WTC11 (cell line): ENCODE data around the gene HSD11B1L. TPM values are rescaled to one million over a fixed set of nuclear protein-coding genes. Genes with fewer than 3 reads are reported as not detected.

ENCODE experiments used
- ATAC-seq: fragments of 200-7000 bp; cut with Tn5 transposase; 2 replicates; pipeline ENCODE4 v1.10.0; 2021; ENCODE audit warnings: mild to moderate bottlenecking, moderate library complexity
- CTCF ChIA-PET: fragments of 300-600 bp; sonication (Branson Sonifier 250); formaldehyde crosslinking; loops from one replicate; lab custom pipeline; 2021; ENCODE audit warnings: antibody characterized with exemption; lab: Charles Lee
- POLR2A ChIA-PET: fragments of 350-600 bp; sonication (Branson Sonifier 250); formaldehyde crosslinking; loops from one replicate; lab custom pipeline; 2021; ENCODE audit warnings: antibody characterized with exemption; lab: Charles Lee
- DNase-seq: peaks from one replicate; pipeline ENCODE4 v3.0.0; 2021; ENCODE audit warnings: low spot score
- H3K27ac Mint-ChIP-seq: 2 replicates; pipeline ENCODE4 v1.8.0; 2021; ENCODE audit warnings: mixed read lengths
- H3K27me3 Mint-ChIP-seq: 2 replicates; pipeline ENCODE4 v1.8.0; 2021; ENCODE audit warnings: low read depth, mild to moderate bottlenecking, moderate library complexity, mixed read lengths
- H3K36me3 Mint-ChIP-seq: 2 replicates; pipeline ENCODE4 v1.8.0; 2021; ENCODE audit warnings: mixed read lengths
- H3K4me1 Mint-ChIP-seq: 2 replicates; pipeline ENCODE4 v1.8.0; 2022; ENCODE audit warnings: mixed read lengths
- H3K4me3 Mint-ChIP-seq: 2 replicates; pipeline ENCODE4 v1.8.0; 2021; ENCODE audit warnings: mild to moderate bottlenecking, moderate library complexity, mixed read lengths
- H3K9me3 Mint-ChIP-seq: 2 replicates; pipeline ENCODE4 v1.8.0; 2021; ENCODE audit warnings: mixed read lengths
- ATF1 ChIP-seq: sonication (generic); formaldehyde crosslinking; IDR thresholded peaks from 2 replicates; pipeline ENCODE4 v1.8.1; 2023; ENCODE audit warnings: mild to moderate bottlenecking, moderate library complexity, missing genetic modification reagents
- HMGXB4 ChIP-seq: sonication (generic); formaldehyde crosslinking; IDR thresholded peaks from 2 replicates; pipeline ENCODE4 v1.8.1; 2023; ENCODE audit warnings: mild to moderate bottlenecking, moderate library complexity, missing genetic modification reagents
- JAZF1 ChIP-seq: fragments of 250-450 bp; sonication (Bioruptor Pico); IDR thresholded peaks from 2 replicates; pipeline ENCODE4 v1.9.0; 2021; ENCODE audit warnings: moderate library complexity, mild to moderate bottlenecking, inconsistent platforms
- STAT6 ChIP-seq: sonication (generic); formaldehyde crosslinking; conservative IDR thresholded peaks from 2 replicates; pipeline ENCODE4 v1.8.1; 2023; ENCODE audit warnings: mild to moderate bottlenecking, low read depth, missing genetic modification reagents, moderate library complexity
- ZBTB21 ChIP-seq: sonication (generic); formaldehyde crosslinking; IDR thresholded peaks from 2 replicates; pipeline ENCODE4 v1.8.1; 2023; ENCODE audit warnings: mild to moderate bottlenecking, missing genetic modification reagents, borderline replicate concordance
- ZNF121 ChIP-seq: sonication (generic); formaldehyde crosslinking; IDR thresholded peaks from 2 replicates; pipeline ENCODE4 v1.8.0; 2023; ENCODE audit warnings: missing genetic modification reagents
- ZNF281 ChIP-seq: sonication (generic); formaldehyde crosslinking; IDR thresholded peaks from 2 replicates; pipeline ENCODE4 v1.8.0; 2023; ENCODE audit warnings: mild to moderate bottlenecking, missing genetic modification reagents
- total RNA-seq: library from RNA; stranded (reverse); gene quantifications from 3 replicates; pipeline ENCODE4 v1.2.3, GENCODE V29; 2021
- TF ChIP-seq, protein P1 (sequence below): sonication (generic); formaldehyde crosslinking; IDR thresholded peaks from 2 replicates; pipeline ENCODE4 v1.8.0; 2022; ENCODE audit warnings: mild to moderate bottlenecking, missing genetic modification reagents
- TF ChIP-seq, protein P2 (sequence below): fragments of 250-450 bp; sonication (Bioruptor Pico); IDR thresholded peaks from 2 replicates; pipeline ENCODE4 v1.9.0; 2021; ENCODE audit warnings: moderate library complexity, mild to moderate bottlenecking, inconsistent platforms, borderline replicate concordance

Gene HSD11B1L
- total RNA-seq, 1 experiment from 2014 or later, result 11.8 TPM

GRCh38 chr19:5671600-5671999 lies 9.2 kb upstream of the HSD11B1L start (continued):
- TF ChIP-seq ZNF281, result no peak
- TF ChIP-seq, all 79 proteins: peak for 0

DNA sequence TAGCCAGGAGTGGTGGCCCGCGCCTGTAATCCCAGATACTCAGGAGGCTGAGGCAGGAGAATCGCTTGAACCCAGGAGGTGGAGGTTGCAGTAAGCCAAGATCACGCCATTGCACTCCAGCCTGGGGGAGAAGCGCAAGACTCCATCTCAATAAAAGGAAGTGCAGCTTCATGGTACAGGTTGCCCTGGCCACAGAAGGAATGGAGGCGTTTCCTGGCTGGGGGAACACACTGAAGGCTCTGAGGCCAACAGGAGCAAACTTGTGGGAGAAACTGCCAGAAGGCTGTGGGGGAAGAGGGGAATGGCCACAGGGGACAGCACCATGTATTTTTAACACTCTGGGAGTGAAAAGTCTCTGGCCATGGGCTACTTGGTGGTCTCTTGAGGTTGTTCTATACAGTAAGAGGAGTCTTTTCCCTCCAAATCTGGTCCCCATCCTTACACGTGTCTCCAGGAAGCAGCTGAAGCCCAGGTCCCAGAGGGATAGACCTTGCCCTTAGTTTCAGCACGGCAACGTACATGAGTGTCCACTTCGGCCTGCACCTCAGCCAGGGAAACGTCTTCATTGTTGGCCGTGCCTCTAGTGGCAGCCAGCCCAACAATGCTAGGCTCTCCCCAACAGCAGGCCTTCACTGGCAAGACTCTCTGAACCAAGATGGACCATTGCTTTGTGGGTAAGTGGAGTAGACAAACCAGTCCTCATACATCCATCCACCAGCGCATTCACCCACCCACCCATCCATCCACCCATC lies 7.9 kb upstream of the HSD11B1L start:
- POLR2A ChIA-PET, result no interaction called here

GRCh38 chr19:5673752-5674151 lies 7.1 kb upstream of the HSD11B1L start:
- no peak for ATAC-seq
- no peak for DNase-seq
- ChIA-PET POLR2A (no interaction called here), CTCF (no interaction called here)
- Mint-ChIP-seq H3K4me1 (0 out of 2 replicates have a peak, but pooled peaks cover 3% of the 10 kb centered on the region), H3K27me3 (no peaks in the 10 kb centered on the region), H3K36me3 (peaks cover 13% of the 10 kb centered on the region), H3K4me3 (no peak overlapping the region), H3K27ac (no peak overlapping the region), H3K9me3 (no peaks in the 10 kb centered on the region)
- TF ChIP-seq, protein P1, sequence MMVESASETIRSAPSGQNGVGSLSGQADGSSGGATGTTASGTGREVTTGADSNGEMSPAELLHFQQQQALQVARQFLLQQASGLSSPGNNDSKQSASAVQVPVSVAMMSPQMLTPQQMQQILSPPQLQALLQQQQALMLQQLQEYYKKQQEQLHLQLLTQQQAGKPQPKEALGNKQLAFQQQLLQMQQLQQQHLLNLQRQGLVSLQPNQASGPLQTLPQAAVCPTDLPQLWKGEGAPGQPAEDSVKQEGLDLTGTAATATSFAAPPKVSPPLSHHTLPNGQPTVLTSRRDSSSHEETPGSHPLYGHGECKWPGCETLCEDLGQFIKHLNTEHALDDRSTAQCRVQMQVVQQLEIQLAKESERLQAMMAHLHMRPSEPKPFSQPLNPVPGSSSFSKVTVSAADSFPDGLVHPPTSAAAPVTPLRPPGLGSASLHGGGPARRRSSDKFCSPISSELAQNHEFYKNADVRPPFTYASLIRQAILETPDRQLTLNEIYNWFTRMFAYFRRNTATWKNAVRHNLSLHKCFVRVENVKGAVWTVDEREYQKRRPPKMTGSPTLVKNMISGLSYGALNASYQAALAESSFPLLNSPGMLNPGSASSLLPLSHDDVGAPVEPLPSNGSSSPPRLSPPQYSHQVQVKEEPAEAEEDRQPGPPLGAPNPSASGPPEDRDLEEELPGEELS (CRISPR knock-in tag), result no peak
- TF ChIP-seq, protein P2, sequence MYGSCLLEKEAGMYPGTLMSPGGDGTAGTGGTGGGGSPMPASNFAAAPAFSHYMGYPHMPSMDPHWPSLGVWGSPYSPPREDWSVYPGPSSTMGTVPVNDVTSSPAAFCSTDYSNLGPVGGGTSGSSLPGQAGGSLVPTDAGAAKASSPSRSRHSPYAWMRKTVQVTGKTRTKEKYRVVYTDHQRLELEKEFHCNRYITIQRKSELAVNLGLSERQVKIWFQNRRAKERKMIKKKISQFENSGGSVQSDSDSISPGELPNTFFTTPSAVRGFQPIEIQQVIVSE (CRISPR knock-in tag), result no peak
- TF ChIP-seq ZBTB21 (CRISPR knock-in tag) (no peak), HMGXB4 (CRISPR knock-in tag) (no peak), JAZF1 (CRISPR knock-in tag) (no peak)

More for the DNA sequence above, 7.9 kb upstream of the HSD11B1L start:
- Mint-ChIP-seq H3K36me3 (peaks cover 15% of the 10 kb centered on the region), H3K27me3 (no peaks in the 10 kb centered on the region), H3K9me3 (no peaks in the 10 kb centered on the region), H3K4me1 (peaks cover 3% of the 10 kb centered on the region; the same call in 1 of the 2 replicates), H3K4me3 (no peak overlapping the region), H3K27ac (no peak overlapping the region)
- DNase-seq (no peak), ATAC-seq (no peak)
- CTCF ChIA-PET, result interaction anchor here (0.8 kb wide), 1 partner anchor 14 kb away, joined by 3 read pairs; no protein-coding TSS in a partner anchor
- TF ChIP-seq STAT6 (CRISPR knock-in tag) (no peak), ZNF121 (no peak), ATF1 (no peak)
